Measurements from ENCODE around the gene ACTR6.
"Not testable (repeated sequence)": the region's sequence is repeated elsewhere in the genome, so short reads cannot be mapped to it uniquely, and the experiment has no call there.

ACTR6 gene

DNA sequence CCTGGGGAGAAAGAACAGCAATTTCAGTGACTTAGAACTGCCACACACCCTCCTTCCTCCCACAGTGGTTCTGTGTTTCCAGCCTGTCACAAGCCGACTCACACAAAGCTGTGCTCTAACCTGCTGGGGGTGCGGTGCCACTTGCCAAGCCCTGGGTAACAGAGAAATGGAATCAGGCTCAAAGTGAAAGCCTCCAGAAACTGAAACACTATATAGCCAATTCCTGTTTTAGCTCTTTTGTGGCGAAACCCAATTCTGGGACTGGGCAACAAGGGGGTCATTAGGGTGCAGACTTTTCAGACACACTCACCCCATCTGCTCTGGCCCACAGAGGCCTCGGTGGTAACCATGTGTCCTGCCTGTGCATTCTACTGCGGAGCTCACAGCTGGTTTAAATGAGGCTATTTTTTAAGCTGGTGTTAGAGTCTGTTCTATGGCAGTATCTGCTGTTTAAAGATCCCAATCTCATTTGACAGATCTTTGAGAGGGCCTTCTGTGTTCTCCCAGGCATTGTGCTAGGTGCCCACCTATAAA is 15.2 kb upstream of the ACTR6 start:
- peak in 2 of 3 donors; percentile 5 to 24 for DNase-seq

DNA sequence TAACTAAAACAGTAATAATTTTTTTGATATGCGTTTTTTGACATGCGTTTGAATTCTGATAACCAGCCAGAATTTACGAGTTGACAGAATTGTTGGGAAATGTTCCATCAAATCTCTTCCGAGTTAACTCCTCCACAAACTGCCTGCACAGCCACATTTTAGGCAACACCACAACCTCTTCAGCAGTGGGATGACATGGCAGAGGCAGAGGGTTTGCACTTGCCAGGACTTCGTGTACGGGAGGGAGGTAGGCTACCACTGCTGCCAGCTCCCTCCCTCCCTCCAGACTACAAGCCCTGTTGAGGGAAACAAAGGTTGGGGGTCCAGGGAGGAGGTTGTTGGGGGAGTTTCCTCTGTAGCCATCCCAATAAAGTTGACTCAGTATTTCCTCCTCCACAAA is 14.5 kb upstream of the ACTR6 start:
- DNase-seq, result no peak

DNA sequence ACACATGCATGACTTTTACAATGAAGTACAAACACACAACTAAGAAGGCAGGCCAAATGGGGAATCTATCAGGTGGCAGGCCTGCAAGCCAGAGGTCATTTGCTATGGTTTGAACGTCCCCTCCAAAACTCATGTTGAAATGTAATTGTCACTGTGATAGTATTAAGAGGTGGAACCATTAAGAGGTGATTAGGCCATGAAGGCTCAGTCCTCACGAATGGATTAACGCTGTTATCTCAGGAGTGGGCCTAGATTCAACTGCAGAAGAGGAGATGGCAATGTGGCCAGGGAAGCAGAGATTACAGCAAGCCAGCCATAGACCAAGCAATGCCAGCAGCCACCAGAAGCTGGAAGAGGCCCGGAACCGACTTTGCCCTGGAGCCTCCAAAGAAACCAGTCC is 13.5 kb upstream of the ACTR6 start:
- no peak for DNase-seq

DNA sequence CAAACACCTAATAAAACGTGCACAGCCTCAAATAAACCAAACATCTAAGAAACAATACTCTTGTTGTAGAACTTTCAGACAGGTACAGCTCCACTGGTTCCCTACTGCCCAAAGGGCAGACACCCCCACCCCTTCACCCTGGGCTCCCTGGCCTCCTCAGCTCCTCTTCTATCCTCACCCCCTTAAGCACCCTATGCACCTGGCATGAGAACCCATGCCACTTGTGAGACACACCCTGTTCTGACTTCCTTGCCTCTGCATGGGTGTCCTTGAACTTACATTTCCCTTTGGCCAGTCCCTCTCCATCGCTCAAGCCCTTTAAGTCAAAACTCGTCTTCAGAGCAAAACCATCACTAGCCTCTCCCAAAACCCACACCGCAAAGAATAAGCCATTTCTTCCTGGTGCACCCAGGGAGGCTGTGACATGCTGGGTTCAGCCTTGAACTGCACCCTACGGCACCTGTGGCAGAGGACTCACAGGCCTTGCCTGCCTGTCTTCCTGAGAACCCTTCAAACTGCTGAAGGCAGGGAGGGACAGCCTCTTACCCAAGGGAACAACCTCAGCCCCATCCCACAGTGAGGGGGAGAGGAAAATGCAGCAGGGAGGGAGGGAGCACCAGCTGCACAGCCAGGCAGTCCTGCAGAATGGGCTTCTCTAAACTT is 12.6 kb upstream of the ACTR6 start:
- no peak for DNase-seq

DNA sequence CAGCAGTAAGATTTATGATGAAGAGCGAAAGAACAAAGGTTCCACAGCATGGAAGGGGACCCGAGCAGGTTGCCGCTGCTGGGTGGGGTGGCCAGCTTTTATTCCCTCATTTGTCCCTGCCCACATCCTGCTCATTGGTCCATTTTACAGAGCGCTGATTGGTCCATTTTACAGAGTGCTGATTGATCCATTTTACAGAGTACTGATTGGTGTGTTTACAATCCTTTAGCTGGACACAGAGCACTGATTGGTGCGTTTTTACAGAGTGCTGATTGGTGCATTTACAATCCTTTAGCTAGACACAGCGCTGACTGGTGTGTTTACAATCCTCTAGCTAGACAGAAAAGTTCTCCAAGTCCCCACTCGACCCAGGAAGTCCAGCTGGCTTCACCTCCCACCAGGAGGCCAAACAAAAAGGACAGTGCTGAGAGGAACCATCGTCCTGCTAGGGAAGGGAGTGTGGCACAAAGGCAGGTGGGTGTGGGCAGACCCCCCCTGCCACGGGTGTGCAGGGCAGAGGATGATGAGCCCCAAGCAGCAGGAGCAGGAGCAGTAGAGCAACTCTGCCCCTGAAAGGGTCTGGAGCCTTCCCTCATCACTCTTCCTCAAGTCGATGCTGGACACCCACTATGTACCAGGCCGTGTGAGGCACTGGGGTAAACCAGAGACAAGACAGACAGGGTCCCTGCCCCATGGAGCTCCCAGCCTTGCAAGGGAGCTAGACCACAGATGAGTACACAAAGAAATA is 11.6 kb upstream of the ACTR6 start:
- DNase-seq, result not testable (repeated sequence)

DNA sequence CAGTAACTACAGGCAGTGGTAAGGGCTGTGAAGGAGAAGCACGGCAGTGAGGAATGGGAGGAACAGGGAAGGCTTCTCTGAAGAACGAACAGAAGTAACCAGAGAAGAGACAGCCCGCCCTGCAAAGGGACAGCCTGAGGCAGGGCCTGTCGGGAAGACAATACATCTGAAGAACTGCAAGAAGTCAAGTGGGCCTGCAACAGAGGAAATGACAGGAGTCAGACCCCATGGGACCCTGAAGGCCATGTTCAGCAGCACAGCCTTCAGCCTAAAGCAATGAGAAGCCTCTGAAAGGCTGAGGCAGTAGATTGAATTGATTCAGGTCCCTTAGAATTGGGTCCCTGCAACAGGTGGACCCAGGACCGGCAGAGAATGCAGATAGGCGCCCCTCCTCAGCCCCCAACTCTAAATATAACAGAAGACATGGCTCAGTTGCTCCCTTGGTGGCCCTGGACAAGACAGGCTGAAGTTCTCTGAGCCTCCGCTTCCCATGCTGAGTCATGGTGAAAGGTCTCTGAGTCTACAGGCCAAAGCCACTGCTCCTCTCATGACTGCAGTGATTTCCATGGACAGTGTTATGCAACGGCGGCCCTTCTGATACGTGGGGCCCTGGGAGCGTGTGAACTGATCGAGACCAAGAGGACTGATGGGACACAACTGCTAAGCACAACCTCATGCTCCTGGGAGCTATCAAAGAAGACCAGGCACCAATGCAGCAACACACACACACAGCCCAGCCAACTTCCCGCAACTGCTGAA is 10.8 kb upstream of the ACTR6 start:
- peak in 2 of 3 donors; percentile 6 to 13 for DNase-seq

DNA sequence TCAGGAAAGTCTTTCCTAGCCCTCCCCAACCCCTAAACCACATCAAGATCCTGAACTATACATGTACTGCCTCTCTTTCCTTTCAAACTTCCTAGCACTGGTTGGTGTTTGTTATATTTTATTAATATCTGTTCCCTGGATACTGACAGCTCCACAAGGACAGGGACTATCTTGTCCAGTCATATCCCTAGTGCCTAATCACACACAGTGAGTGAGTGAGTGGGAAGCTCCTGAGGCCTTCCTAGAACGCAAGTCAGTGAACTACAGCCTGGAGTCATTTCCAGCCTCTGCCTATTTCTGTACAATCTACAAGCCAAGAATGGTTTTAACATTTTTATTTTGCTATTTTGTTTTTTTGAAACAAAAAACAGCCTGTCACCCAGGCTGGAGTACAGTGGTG is 7.5 kb upstream of the ACTR6 start:
- DNase-seq, result no peak

DNA sequence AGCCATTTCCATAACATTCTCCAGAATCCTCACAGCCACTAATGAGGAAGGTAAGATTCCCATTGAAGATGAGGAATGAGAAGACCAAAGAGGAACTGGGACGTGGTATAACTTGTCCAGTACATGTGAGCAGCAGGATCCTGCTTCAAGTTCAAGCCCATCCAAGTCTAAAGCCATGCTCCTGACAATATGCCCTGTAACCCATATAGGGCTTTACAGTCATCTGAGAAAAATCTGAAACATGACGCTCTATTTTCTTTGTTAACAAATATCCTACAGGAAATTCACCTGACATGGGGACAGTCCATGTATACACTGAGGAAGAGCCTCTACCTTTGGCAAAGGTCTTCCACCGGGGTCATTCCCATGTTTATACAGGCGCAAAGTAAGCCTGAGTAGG is 3.1 kb upstream of the ACTR6 start:
- no peak for DNase-seq

DNA sequence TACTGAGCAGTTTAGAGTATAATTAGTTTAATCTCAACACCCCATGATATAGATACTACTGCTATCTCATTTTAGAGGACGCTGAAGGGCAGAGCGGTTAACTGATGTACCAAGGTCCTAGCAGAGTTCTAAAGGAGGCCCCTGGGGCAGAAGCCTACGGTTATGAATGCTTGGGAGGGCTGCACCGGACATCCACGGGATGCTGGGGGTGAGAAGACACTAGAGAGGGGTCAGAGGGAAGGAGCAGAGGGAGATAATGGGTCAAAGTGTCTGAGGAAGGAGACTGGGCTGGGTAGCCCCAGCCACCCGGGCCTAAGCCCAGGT is 1.6 kb upstream of the ACTR6 start:
- DNase-seq, result no peak

DNA sequence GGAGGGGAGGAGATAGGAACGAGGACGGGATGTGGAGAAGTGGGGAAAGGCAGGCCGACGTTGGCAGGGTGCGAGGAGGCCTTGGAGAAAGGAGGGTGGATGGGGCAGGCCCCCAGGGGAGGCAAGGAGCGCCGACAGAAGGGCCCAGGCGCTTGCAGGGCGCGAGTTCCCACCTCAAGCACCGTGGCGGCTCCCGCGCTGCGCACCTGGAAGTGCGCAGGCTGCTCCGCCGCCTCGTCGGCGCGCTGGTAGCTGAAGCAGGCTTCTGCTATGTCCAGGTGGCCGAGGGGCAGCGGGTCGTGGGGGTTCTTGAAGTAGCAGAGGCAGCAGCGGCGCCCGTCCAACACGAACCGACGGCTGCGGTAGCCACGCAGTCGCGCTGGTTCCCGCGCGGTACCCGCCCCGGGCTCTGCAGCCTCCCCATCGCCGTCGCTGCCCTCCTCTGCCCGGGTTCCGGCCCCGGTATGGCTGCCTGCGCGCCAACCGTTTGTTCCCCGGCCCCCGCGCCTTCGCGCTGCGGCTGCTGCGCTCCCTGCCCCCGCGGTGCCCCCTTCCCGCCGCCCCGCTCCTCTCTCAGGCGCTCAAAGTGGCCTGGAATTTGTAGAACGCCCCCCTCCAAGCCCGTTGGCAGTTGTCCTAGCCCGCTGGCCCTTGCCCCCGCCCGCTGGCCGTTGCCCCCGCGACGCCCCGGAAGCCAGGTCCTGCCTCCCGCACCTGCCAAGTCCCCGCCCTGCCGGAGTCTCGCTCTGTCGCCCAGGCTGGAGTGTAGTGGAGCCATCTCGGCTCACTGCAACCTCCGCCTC is 1.1 kb upstream of the ACTR6 start:
- peak; percentile 26 to 59 (median 32) for DNase-seq

DNA sequence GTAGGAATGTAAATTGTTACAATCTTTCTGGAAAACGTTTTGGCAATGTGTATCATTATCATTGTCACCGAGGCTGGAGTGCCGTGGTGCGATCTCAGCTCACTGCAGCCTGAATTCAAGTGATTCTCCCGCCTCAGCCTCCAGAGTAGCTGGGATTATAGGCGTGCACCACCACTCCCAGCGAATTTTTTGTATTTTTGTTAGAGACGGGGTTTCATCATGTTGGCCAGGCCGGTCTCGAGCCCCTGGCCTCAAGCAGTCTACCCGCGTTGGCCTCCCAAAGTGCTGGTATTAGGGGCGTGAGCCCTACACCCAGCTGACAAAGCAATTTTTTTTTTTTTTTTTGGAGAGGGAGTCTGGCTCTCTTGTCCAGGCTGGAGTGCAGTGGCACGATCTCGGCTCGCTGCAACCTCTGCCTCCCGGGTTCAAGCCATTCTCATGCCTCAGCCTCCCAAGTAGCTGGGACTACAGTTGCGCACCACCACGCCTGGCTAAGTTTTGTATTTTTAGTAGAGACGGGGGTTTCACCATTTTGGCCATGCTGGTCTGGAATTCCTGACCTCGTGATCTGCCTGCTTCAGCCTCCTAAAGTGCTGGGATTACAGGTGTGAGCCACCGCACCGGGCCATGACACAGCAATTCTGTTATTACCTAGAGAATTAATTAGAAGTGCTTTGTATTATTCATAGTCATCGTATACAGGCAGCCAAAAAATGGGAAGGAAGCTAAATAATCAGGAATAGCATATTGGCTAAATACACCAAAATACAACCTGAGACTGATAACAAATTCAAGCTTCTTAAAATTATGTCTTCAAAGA is 1.2 kb downstream of the ACTR6 start:
- no peak for DNase-seq

DNA sequence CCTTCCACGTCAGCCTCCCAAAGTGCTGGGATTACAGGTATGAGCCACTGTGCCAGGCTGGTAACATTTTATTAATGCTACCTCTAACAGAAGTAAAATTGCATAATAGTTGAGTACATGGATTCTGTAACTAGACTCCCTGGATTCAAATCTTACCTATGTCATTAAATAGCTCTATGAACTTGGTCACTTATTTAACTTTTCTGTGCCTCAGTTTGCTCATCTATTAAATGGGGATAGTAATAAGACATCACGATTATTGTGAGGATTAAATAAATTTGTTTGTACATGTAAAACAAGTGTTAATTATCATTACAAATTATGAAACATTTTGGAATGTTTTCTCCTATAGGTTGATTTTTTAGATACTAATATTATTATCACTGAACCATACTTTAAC is 6.7 kb downstream of the ACTR6 start:
- DNase-seq, result no peak

DNA sequence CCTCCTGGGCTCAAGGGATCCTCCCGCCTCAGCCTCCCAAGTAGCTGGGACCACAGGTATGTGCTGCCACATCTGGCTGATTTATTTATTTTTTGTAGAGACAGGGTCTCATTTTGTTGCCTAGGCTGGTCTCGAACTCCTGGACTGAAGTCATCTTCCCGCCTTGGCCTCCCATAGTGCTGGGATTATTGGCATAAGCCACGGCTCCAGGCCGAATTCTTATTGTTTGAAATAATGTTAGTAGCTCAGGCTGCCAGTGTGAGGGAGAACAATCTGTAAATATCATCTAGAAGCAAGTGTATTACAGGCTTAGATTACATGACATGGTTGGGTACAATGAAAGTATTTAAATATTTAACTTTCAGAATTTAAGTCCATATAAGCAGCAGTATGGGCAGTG is 8.2 kb downstream of the ACTR6 start:
- no peak for DNase-seq

DNA sequence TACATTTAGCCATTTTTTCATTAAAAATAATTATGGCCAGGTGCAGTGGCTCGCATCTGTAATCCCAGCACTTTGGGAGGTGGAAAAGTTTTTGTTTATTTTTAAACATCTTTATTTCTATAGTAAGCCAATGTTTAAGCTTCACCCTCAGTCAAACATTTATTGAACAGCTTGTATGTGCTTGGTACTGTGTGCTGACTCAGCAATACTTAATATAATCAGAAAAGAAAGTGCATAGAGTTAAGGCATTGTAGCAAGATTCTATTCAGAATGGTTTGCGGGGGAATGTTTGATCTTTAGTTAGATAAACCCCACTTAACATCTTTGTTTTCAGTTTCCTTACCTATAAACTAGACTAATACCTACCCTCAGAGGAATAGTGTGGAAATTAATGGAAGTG is 11.1 kb downstream of the ACTR6 start:
- DNase-seq, result no peak

DNA sequence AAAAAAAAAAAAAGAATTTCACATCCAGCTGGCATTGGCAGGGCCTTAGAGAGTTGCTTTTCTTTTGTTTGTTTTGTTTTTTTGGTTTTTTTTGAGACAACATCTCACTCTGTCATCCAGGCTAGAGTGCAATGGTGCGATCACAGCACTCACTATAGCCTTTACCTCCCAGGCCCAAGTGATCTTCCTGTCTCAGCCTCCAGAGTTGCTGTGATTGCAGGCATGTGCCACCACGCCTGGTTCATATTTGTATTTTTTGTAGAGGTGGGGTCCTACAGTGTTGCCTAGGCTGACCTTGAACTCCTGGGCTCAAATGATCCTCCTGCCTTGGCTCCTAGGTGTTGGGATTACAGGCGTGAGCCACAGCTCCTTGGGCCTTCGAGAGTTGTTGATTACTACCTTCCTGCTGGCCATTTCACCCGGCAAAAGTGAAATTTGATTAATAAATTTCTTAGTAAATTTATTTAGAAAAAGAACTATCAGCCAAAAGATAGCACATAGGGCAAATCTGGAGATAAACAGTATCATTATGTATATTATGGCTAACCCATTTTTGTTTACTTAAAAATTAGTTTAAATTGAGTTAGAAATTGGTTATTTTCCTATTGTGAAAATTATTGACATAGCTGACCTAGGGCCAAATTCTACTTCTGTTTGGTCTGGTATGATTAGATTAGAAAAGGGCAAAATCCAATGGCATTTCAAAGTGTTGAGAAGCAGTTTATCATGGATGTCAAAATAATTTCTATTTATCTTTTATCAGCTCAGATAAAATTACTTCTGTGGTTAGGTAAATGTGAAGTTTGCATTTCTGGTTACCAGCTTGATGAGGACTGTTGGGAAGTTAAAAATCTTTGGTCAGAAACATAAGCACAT is 12.6 kb downstream of the ACTR6 start:
- DNase-seq, result no peak

DNA sequence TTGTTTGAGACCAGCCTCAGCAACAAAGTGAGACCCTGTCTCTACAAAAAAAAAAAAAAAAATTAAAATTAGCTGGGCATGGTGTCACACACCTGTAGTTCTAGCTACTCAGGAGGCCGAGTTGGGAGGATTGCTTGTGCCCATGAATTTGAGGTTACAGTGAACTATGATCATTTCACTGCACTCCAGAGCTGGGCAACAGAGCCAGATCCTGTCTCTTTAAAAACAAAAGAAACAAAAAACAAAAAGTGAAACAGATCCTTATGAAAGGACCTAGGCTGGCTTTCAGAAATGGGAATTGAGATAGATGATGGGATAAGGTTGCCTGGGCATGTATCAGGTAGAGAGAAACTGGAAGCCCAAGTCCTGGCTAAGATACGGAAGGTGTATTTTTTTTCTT is 13.9 kb downstream of the ACTR6 start:
- no peak for DNase-seq

DNA sequence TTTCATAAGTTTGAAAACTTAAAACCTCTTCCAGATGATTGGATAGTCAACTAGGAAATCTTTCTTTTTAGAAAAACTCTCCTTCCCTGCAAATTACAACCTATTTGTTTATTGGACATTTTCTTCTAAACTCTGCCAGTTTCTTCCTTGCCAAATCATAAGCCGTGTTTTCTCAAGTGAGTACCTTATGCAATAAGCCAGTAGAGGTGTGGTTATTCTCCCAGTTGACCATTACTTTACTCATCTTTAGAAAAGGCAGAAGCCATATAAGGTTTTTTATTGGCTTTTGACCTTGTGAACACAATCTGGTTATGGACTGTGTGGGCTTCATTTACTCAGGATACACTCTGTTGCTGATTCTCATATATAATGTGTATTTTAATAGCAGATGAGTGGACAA is 14.6 kb downstream of the ACTR6 start:
- DNase-seq, result no peak

DNA sequence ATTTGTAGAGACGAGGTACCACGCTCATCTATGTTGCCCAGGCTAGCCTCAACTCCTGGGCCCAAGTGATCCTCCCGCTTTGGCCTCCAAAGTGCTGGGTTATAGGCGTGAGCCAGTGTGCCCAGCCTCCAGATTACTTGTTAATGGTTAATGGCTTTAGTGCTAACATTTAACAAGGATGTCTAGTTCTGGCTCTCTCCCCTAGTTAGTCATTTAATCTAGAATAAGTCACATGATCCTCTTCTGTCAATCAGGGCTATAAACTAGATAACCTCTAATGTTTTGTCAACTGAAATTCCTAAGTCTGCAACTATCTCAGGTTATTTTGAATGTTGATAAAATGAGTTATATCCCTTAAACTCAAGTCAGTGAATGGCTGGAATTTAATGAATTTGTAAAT is 15.7 kb downstream of the ACTR6 start:
- DNase-seq, result no peak

DNA sequence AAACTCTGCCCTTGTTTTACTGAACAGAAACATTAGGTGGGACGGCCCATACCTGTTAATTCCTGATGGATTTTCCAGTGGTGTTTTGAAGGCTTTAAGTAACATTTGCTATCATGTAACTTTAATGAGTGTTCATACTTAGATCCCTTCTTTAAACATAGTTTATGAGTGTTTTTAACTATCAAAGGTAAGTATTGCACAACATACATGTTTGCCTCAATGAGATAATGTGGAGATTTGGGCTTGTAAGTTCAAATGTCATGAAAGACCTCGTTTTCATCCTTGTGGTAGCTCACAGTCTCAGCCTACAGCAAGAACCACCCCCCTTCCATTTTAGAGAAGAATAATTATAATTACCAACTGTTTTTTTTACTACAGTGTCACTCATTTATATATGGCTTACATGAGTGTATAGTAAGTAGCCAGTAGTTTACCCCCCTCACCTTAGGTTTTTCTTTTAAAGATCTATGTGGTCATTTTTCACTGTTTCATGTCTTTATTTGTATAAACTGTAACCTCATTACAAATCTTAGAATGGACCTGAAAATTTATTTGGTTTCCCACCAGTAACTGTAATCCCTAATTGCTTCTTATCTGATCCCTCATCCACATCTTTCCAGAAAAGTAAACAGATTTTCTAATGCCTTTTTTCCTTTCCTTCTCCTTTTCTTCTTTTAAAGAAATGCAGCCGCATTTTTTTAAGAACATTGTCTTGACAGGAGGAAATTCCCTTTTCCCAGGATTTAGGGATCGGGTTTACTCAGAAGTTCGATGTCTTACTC is 18.9 kb downstream of the ACTR6 start:
- no peak for DNase-seq

DNA sequence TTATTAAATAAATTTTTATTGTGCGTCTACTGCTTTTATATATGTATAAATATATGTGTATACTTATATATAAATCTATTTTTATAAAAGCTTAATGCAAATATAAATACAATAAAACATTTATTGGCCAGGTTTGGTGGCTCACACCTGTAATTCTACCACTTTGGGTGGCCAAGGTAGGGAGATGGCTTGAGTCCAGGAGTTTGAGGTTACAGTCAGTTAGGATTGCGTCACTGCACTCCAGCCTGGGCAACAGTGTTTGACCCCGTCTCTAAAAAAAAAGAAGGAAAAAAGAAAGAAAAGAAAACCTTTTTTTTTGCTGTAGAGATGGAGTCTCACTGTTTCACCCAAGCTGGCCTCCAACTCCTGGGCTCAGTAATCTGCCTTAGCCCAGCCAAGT is 20.9 kb downstream of the ACTR6 start:
- DNase-seq, result no peak

Data from suppressor macrophage treated with lipopolysaccharide for 1 hour (primary cell).